Mesenchymal stem cell (in vitro differentiated cells and primary cell): ENCODE results near the gene CD1B.

Experiments used
- DNase-seq: peaks from one replicate; pipeline ENCODE4 v3.0.0-alpha.2; 2013
- H2AFZ ChIP-seq: one replicate; pipeline ENCODE4 v1.6.1; 2013; ENCODE audit warnings: low read depth, mild to moderate bottlenecking, control low read depth, inconsistent platforms, low read length, moderate library complexity
- H2AK5ac ChIP-seq: 2 replicates; pipeline ENCODE4 v1.6.1; 2013; ENCODE audit warnings: low read length, moderate library complexity, mild to moderate bottlenecking, inconsistent platforms; ENCODE audit not compliant: severe bottlenecking
- H2BK120ac ChIP-seq: one replicate; pipeline ENCODE4 v1.6.1; 2013; ENCODE audit warnings: low read depth, mild to moderate bottlenecking, inconsistent platforms, low read length, moderate library complexity
- H2BK12ac ChIP-seq, 2 experiments: one replicate each; pipeline ENCODE4 v1.6.1; 2013; ENCODE audit warnings: inconsistent platforms in 2 of 2, low read length in 2 of 2, mild to moderate bottlenecking in 2 of 2, moderate library complexity in 2 of 2, control low read depth in 1 of 2
- H2BK15ac ChIP-seq: one replicate; pipeline ENCODE4 v1.6.1; 2013; ENCODE audit warnings: mild to moderate bottlenecking, low read depth, inconsistent platforms; ENCODE audit not compliant: poor library complexity, severe bottlenecking
- H2BK5ac ChIP-seq: 2 replicates; pipeline ENCODE4 v1.6.1; 2013; ENCODE audit warnings: low read depth, mild to moderate bottlenecking, low read length, control low read depth, inconsistent platforms; ENCODE audit not compliant: poor library complexity, severe bottlenecking
- H3K14ac ChIP-seq, 2 experiments: one replicate each; pipeline ENCODE4 v1.6.1; 2013; ENCODE audit warnings: inconsistent platforms in 2 of 2, low read length in 2 of 2, control low read depth in 1 of 2, mild to moderate bottlenecking in 1 of 2, moderate library complexity in 1 of 2
- H3K18ac ChIP-seq, 2 experiments: one replicate each; pipeline ENCODE4 v1.6.1; 2013; ENCODE audit warnings: inconsistent platforms in 2 of 2, low read length in 2 of 2, control low read depth in 1 of 2, low read depth in 1 of 2, mild to moderate bottlenecking in 1 of 2
- H3K23ac ChIP-seq, 2 experiments: one replicate each; pipeline ENCODE4 v1.6.1; 2013; ENCODE audit warnings: inconsistent platforms in 2 of 2, low read length in 2 of 2, mild to moderate bottlenecking in 2 of 2, moderate library complexity in 2 of 2, control low read depth in 1 of 2
- H3K27ac ChIP-seq: 2 replicates; pipeline ENCODE4 v1.5.1; 2013; ENCODE audit warnings: mild to moderate bottlenecking, moderate library complexity, low read length, control low read depth, inconsistent platforms; ENCODE audit not compliant: poor library complexity, severe bottlenecking
- H3K27me3 ChIP-seq, 2 experiments: 2 replicates each; pipeline versions ENCODE4 v1.6.1 to v1.7.0; 2013; ENCODE audit warnings: low read length in 2 of 2, mild to moderate bottlenecking in 2 of 2, moderate library complexity in 2 of 2, control low read depth in 1 of 2, inconsistent platforms in 1 of 2; ENCODE audit not compliant: control insufficient read depth in 1 of 2, insufficient read depth in 1 of 2
- H3K36me3 ChIP-seq, 2 experiments: 2 replicates each; pipeline versions ENCODE4 v1.6.1 to v1.7.0; 2013; ENCODE audit warnings: low read length in 2 of 2, control low read depth in 1 of 2, inconsistent platforms in 1 of 2, low read depth in 1 of 2, mild to moderate bottlenecking in 1 of 2; ENCODE audit not compliant: insufficient read depth in 2 of 2, control insufficient read depth in 1 of 2
- H3K4ac ChIP-seq, 2 experiments: one replicate each; pipeline ENCODE4 v1.6.1; 2013; ENCODE audit warnings: inconsistent platforms in 2 of 2, low read length in 2 of 2, mild to moderate bottlenecking in 2 of 2, moderate library complexity in 2 of 2, control low read depth in 1 of 2, low read depth in 1 of 2
- H3K4me1 ChIP-seq: 2 replicates; pipeline ENCODE4 v1.6.1; 2013; ENCODE audit warnings: low read depth, low read length, control low read depth; ENCODE audit not compliant: control insufficient read depth, insufficient read depth
- H3K4me2 ChIP-seq: 2 replicates; pipeline ENCODE4 v1.6.1; 2013; ENCODE audit warnings: low read length, mild to moderate bottlenecking, inconsistent platforms; ENCODE audit not compliant: poor library complexity, severe bottlenecking
- H3K4me3 ChIP-seq, 2 experiments: 2 replicates each; pipeline versions ENCODE4 v1.5.1 to v1.7.0; 2013; ENCODE audit warnings: low read length in 2 of 2, mild to moderate bottlenecking in 2 of 2, control low read depth in 1 of 2, low read depth in 1 of 2; ENCODE audit not compliant: insufficient read depth in 1 of 2
- H3K79me1 ChIP-seq: replicated peaks from 2 replicates; pipeline ENCODE4 v1.6.1; 2013; ENCODE audit warnings: mild to moderate bottlenecking, control low read depth, low read length, inconsistent platforms; ENCODE audit not compliant: poor library complexity, severe bottlenecking
- H3K9ac ChIP-seq: 2 replicates; pipeline ENCODE4 v1.7.0; 2013; ENCODE audit warnings: mild to moderate bottlenecking, low read length, moderate library complexity
- H3K9me3 ChIP-seq: 2 replicates; pipeline ENCODE4 v1.7.0; 2013; ENCODE audit warnings: mild to moderate bottlenecking, low read length; ENCODE audit not compliant: control insufficient read depth
- H4K8ac ChIP-seq: one replicate; pipeline ENCODE4 v1.6.1; 2013; ENCODE audit warnings: inconsistent platforms, mild to moderate bottlenecking, low read length, moderate library complexity
- H4K91ac ChIP-seq: one replicate; pipeline ENCODE4 v1.6.1; 2013; ENCODE audit warnings: mild to moderate bottlenecking, low read length, inconsistent platforms
- whole genome bisulfite sequencing: methylation state at CpG from one replicate; pipeline ENCODE4 v1.1.7; 2013; ENCODE audit warnings: mixed read lengths; 5-methylcytosine and 5-hydroxymethylcytosine counted together

The CD1B gene

DNA sequence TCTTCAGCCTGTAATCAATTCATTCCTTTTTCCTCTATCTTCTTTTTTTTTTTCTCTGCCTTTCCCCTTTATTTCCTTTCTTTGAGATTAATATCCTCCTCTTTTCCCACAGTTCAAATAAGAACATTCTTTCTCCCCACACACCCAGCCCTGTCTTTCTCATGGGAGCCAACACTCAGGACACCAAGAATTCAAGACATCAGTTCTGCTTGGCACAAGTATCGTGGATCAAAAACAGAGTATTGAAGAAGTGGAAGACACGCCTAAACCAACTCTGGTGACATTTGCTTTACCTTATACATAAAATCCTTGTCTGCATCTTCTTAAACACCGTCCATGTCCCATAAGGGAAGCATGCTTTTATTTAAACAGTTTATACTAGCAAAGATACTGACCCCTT lies 25.3 kb upstream of the CD1B start:
- 73% methylated on average over 3 of the region's 3 CpGs for WGBS

DNA sequence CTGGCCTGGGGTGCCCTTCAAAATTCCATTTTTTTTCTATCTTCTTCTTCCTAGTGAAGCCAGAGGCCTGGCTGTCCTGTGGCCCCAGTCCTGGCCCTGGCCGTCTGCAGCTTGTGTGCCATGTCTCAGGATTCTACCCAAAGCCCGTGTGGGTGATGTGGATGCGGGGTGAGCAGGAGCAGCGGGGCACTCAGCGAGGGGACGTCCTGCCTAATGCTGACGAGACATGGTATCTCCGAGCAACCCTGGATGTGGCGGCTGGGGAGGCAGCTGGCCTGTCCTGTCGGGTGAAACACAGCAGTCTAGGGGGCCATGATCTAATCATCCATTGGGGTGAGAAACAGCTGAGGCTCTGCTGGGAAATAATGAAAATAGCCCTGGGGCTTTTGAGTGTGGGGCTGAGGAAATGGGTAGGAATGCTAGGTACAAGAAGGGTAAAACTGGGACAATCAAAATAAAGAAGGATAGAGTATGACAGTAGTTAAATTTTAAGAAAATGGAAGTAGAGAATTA lies 24.5 kb upstream of the CD1B start:
- Histone ChIP-seq H2AK5ac (no peak overlapping the region), H3K27ac (no peak overlapping the region), H3K4me3 (no peak overlapping the region), H3K4me2 (no peak overlapping the region), H4K8ac (no peak overlapping the region), H2BK5ac (no peak overlapping the region), H2BK15ac (no peak overlapping the region), H3K14ac (no peak overlapping the region), H3K23ac (no peak overlapping the region), H2BK120ac (no peak overlapping the region), H3K36me3 (no peaks in the 10 kb centered on the region), H4K91ac (no peak overlapping the region), H3K9me3 (no peaks in the 10 kb centered on the region), H3K9ac (no peak overlapping the region), H2AFZ (no peak overlapping the region), H3K18ac (no peak overlapping the region), H3K79me1 (no peaks in the 10 kb centered on the region), H3K27me3 (no peaks in the 10 kb centered on the region), H3K4me1 (no peaks in the 10 kb centered on the region), H3K4ac (no peak overlapping the region), H2BK12ac (no peak overlapping the region)
- WGBS: 83% methylated on average over 10 of the region's 10 CpGs
- no peak for DNase-seq

More for the DNA sequence above, 25.3 kb upstream of the CD1B start:
- Histone ChIP-seq H3K4ac (no peak overlapping the region), H3K9me3 (no peaks in the 10 kb centered on the region), H2AFZ (no peak overlapping the region), H3K36me3 (no peaks in the 10 kb centered on the region), H3K18ac (no peak overlapping the region), H4K91ac (no peak overlapping the region), H3K4me3 (no peak overlapping the region), H3K27ac (no peak overlapping the region), H2BK12ac (no peak overlapping the region), H3K4me2 (no peak overlapping the region), H3K9ac (no peak overlapping the region), H2AK5ac (no peak overlapping the region), H2BK15ac (no peak overlapping the region), H3K23ac (no peak overlapping the region), H3K14ac (no peak overlapping the region), H4K8ac (no peak overlapping the region), H2BK120ac (no peak overlapping the region), H2BK5ac (no peak overlapping the region), H3K27me3 (no peaks in the 10 kb centered on the region), H3K79me1 (no peaks in the 10 kb centered on the region), H3K4me1 (no peaks in the 10 kb centered on the region)
- DNase-seq: no peak

DNA sequence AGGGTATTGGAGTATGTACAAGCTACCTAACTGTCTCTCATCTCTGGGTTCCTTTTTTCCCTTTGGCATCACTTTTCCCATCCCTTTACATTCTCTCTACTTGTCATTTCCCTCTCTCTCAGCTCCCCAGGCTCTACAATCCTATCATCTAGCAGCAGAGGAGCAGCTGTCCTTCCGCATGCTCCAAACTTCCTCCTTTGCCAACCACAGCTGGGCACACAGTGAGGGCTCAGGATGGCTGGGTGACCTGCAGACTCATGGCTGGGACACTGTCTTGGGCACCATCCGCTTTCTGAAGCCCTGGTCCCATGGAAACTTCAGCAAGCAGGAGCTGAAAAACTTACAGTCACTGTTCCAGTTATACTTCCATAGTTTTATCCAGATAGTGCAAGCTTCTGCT lies 22.9 kb upstream of the CD1B start:
- no peaks in the 10 kb centered on the region for H3K79me1 ChIP-seq
- no peak overlapping the region for H4K8ac ChIP-seq
- no peak overlapping the region for H2BK15ac ChIP-seq
- H3K14ac ChIP-seq: no peak overlapping the region
- H3K23ac ChIP-seq: no peak overlapping the region
- no peak overlapping the region for H2AK5ac ChIP-seq
- WGBS: 46% methylated on average over 2 of the region's 2 CpGs
- no peak overlapping the region for H3K4ac ChIP-seq
- H2BK12ac ChIP-seq: no peak overlapping the region
- no peaks in the 10 kb centered on the region for H3K4me1 ChIP-seq
- no peaks in the 10 kb centered on the region for H3K36me3 ChIP-seq
- no peak for DNase-seq
- no peak overlapping the region for H3K18ac ChIP-seq
- no peak overlapping the region for H2BK120ac ChIP-seq
- no peaks in the 10 kb centered on the region for H3K9me3 ChIP-seq
- H3K4me2 ChIP-seq: no peak overlapping the region
- no peaks in the 10 kb centered on the region for H3K27me3 ChIP-seq
- no peak overlapping the region for H4K91ac ChIP-seq
- H3K4me3 ChIP-seq: no peak overlapping the region
- H2AFZ ChIP-seq: no peak overlapping the region
- no peak overlapping the region for H3K9ac ChIP-seq
- H3K27ac ChIP-seq: no peak overlapping the region
- H2BK5ac ChIP-seq: no peak overlapping the region

DNA sequence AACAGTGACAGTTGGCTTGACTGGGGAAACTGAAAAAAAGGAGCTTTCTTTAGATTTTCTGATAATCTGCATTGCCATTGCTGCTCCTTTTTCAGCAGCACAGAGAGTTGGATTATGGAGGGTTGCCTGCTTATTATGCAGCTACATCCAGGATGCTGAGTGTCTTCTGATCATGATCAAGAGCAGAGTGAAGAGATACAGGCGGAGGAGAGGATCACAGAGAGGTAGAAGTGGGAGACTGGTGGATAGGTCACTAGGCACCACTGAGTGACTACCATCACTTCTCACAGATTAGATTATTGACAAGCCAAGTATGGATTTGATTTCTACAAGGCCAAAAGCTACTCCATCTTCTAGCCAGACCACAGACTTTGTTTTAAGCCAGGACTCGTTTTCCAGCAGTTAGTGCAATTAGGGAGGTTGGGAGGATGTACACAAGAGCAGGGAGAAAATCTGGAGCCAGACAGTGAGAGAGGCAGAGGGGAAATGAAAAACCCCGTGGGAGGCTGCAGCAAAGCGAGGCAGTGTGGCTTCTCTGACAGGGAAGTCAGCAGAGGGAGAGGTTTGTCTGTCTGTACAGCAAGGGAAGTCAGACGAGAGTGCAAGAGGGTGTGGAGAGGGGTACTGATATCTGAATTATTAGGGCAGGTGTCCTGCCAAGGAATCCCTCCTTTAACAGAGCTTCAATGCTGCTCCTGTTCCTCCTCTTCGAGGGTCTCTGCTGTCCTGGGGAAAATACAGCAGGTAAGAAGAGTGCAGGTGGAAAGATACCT lies 22.2 kb upstream of the CD1B start, which contains the start of gene CD1E:
Gene CD1E (plus strand): TSS at position 592 of the 773 bp plus-strand sequence. CDS start 95 bp downstream, at position 687.
- Histone ChIP-seq H3K9ac (no peak within 1 kb of the TSS), H4K91ac (no peak within 1 kb of the TSS), H2BK120ac (no peak within 1 kb of the TSS), H2BK12ac (no peak within 1 kb of the TSS), H3K27ac (no peak within 1 kb of the TSS), H3K4me3 (no peak within 1 kb of the TSS), H2BK5ac (no peak within 1 kb of the TSS), H3K79me1 (no peaks in the 10 kb centered on the region), H2BK15ac (no peak within 1 kb of the TSS), H4K8ac (no peak within 1 kb of the TSS), H3K4me1 (no peaks in the 10 kb centered on the region), H3K18ac (no peak within 1 kb of the TSS), H3K14ac (no peak within 1 kb of the TSS), H3K4me2 (no peak within 1 kb of the TSS), H3K4ac (no peak within 1 kb of the TSS), H2AK5ac (no peak within 1 kb of the TSS), H2AFZ (no peak within 1 kb of the TSS), H3K36me3 (no peaks in the 10 kb centered on the region), H3K9me3 (no peaks in the 10 kb centered on the region), H3K27me3 (no peaks in the 10 kb centered on the region), H3K23ac (no peak within 1 kb of the TSS)
- DNase-seq: no peak
- 22% methylated on average over 5 of the region's 6 CpGs for WGBS
